A673 (cell line): ENCODE measurements around the gene SH2D6.

ENCODE experiments used
- EZH2 ChIP-seq: fragments of 200-600 bp; sonication (generic); IDR thresholded peaks from 2 replicates; pipeline ENCODE4 v1.6.1; 2017; ENCODE audit warnings: borderline replicate concordance, low read depth, mild to moderate bottlenecking, mixed read lengths, antibody characterized with exemption, low read length; ENCODE audit not compliant: poor library complexity, severe bottlenecking
- TF ChIP-seq, protein P1 (sequence below): fragments of 300-800, 200-600 bp; sonication (generic); conservative IDR thresholded peaks from 2 replicates; pipeline ENCODE4 v1.5.1; 2017; ENCODE audit warnings: low read depth, mild to moderate bottlenecking, antibody characterized with exemption, low read length, moderate library complexity, mixed read lengths

GRCh38 chr2:85468704-85469349 is 50.3 kb downstream of the SH2D6 start:
- TF ChIP-seq, protein P1, sequence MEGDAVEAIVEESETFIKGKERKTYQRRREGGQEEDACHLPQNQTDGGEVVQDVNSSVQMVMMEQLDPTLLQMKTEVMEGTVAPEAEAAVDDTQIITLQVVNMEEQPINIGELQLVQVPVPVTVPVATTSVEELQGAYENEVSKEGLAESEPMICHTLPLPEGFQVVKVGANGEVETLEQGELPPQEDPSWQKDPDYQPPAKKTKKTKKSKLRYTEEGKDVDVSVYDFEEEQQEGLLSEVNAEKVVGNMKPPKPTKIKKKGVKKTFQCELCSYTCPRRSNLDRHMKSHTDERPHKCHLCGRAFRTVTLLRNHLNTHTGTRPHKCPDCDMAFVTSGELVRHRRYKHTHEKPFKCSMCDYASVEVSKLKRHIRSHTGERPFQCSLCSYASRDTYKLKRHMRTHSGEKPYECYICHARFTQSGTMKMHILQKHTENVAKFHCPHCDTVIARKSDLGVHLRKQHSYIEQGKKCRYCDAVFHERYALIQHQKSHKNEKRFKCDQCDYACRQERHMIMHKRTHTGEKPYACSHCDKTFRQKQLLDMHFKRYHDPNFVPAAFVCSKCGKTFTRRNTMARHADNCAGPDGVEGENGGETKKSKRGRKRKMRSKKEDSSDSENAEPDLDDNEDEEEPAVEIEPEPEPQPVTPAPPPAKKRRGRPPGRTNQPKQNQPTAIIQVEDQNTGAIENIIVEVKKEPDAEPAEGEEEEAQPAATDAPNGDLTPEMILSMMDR, result no peak
- no peak for TF ChIP-seq EZH2
